ENCODE data around the gene CDK11B. TPM values are rescaled to one million over a fixed set of nuclear protein-coding genes. Genes with fewer than 3 reads are reported as not detected.

The CDK11B gene
- total and polyA plus RNA-seq, 2 experiments from 2014 or later, result 22.4 to 76.7 TPM

Other genes starting within 250 kb of the CDK11B start
- gene ANKRD65, start 237.7 kb downstream of the CDK11B start, total RNA-seq (2014; rRNA removed; shearing (Covaris generic)), result 1.7 and 1.8 TPM in 2 replicates
- gene ANKRD65, start 237.7 kb downstream of the CDK11B start, polyA plus RNA-seq (2016; fragmentation: Nextera tagmentation; extraction: Ambion mirVana), result 1.6 and 2.6 TPM in 2 replicates
- gene VWA1, start 223.3 kb downstream of the CDK11B start, total RNA-seq (2014; rRNA removed; shearing (Covaris generic)), result 21.9 and 31.5 TPM in 2 replicates
- 7.2 and 7.9 TPM in 2 replicates for gene VWA1, start 223.3 kb downstream of the CDK11B start, polyA plus RNA-seq (2016; fragmentation: Nextera tagmentation; extraction: Ambion mirVana)
- gene ATAD3C, start 209.3 kb downstream of the CDK11B start, total RNA-seq (2014; rRNA removed; shearing (Covaris generic)), result 0.45 and 1.2 TPM in 2 replicates
- 1.1 and 1.3 TPM in 2 replicates for gene ATAD3C, start 209.3 kb downstream of the CDK11B start, polyA plus RNA-seq (2016; fragmentation: Nextera tagmentation; extraction: Ambion mirVana)
- 61.4 and 63.4 TPM in 2 replicates for gene ATAD3B, start 187.2 kb downstream of the CDK11B start, total RNA-seq (2014; rRNA removed; shearing (Covaris generic))
- gene ATAD3B, start 187.2 kb downstream of the CDK11B start, polyA plus RNA-seq (2016; fragmentation: Nextera tagmentation; extraction: Ambion mirVana), result 32.3 and 37.8 TPM in 2 replicates
- gene ATAD3A, start 146.8 kb downstream of the CDK11B start, total RNA-seq (2014; rRNA removed; shearing (Covaris generic)), result 71.4 and 80.3 TPM in 2 replicates
- 36.5 and 39.3 TPM in 2 replicates for gene ATAD3A, start 146.8 kb downstream of the CDK11B start, polyA plus RNA-seq (2016; fragmentation: Nextera tagmentation; extraction: Ambion mirVana)
- 0.74 and 5.1 TPM in 2 replicates for gene TMEM240, start 118.4 kb downstream of the CDK11B start, total RNA-seq (2014; rRNA removed; shearing (Covaris generic))
- gene TMEM240, start 118.4 kb downstream of the CDK11B start, polyA plus RNA-seq (2016; fragmentation: Nextera tagmentation; extraction: Ambion mirVana), result 1.8 and 1.9 TPM in 2 replicates
- 148 and 163 TPM in 2 replicates for gene SSU72, start 84.1 kb downstream of the CDK11B start, total RNA-seq (2014; rRNA removed; shearing (Covaris generic))
- gene SSU72, start 84.1 kb downstream of the CDK11B start, polyA plus RNA-seq (2016; fragmentation: Nextera tagmentation; extraction: Ambion mirVana), result 244 and 248 TPM in 2 replicates
- 11.1 and 15.1 TPM in 2 replicates for gene FNDC10, start 58.9 kb downstream of the CDK11B start, total RNA-seq (2014; rRNA removed; shearing (Covaris generic))
- gene FNDC10, start 58.9 kb downstream of the CDK11B start, polyA plus RNA-seq (2016; fragmentation: Nextera tagmentation; extraction: Ambion mirVana), result 7.7 and 8.6 TPM in 2 replicates
- 57.3 and 82.6 TPM in 2 replicates for gene MIB2, start 43.5 kb downstream of the CDK11B start, total RNA-seq (2014; rRNA removed; shearing (Covaris generic))
- 104 and 120 TPM in 2 replicates for gene MIB2, start 43.5 kb downstream of the CDK11B start, polyA plus RNA-seq (2016; fragmentation: Nextera tagmentation; extraction: Ambion mirVana)
- gene MMP23B, start 26.8 kb downstream of the CDK11B start, total RNA-seq (2014; rRNA removed; shearing (Covaris generic)), result 12.5 and 15.8 TPM in 2 replicates
- 15.0 and 16.2 TPM in 2 replicates for gene MMP23B, start 26.8 kb downstream of the CDK11B start, polyA plus RNA-seq (2016; fragmentation: Nextera tagmentation; extraction: Ambion mirVana)
- 53.4 and 63.0 TPM in 2 replicates for gene SLC35E2B, start 33.8 kb upstream of the CDK11B start, total RNA-seq (2014; rRNA removed; shearing (Covaris generic))
- 16.8 and 17.6 TPM in 2 replicates for gene SLC35E2B, start 33.8 kb upstream of the CDK11B start, polyA plus RNA-seq (2016; fragmentation: Nextera tagmentation; extraction: Ambion mirVana)
- 19.6 and 22.8 TPM in 2 replicates for gene CDK11A, start 65.4 kb upstream of the CDK11B start, total RNA-seq (2014; rRNA removed; shearing (Covaris generic))
- 72.6 and 76.1 TPM in 2 replicates for gene CDK11A, start 65.4 kb upstream of the CDK11B start, polyA plus RNA-seq (2016; fragmentation: Nextera tagmentation; extraction: Ambion mirVana)
- 62.8 and 73.2 TPM in 2 replicates for gene NADK, start 119.5 kb upstream of the CDK11B start, total RNA-seq (2014; rRNA removed; shearing (Covaris generic))
- gene NADK, start 119.5 kb upstream of the CDK11B start, polyA plus RNA-seq (2016; fragmentation: Nextera tagmentation; extraction: Ambion mirVana), result 45.3 and 47.2 TPM in 2 replicates
- gene GNB1, start 232.1 kb upstream of the CDK11B start, total RNA-seq (2014; rRNA removed; shearing (Covaris generic)), result 138 and 147 TPM in 2 replicates
- gene GNB1, start 232.1 kb upstream of the CDK11B start, polyA plus RNA-seq (2016; fragmentation: Nextera tagmentation; extraction: Ambion mirVana), result 65.4 and 78.6 TPM in 2 replicates